GM19468 (cell line): ENCODE results near the gene XYLT2.
"Not testable (repeated sequence)": the region's sequence is repeated elsewhere in the genome, so short reads cannot be mapped to it uniquely, and the experiment has no call there.

Experiments used
- ATAC-seq: cut with Tn5 transposase; IDR thresholded peaks from one replicate; pipeline ENCODE4 v1.9.1; 2021; ENCODE audit warnings: mild to moderate bottlenecking, moderate library complexity, moderate number of reproducible peaks; ENCODE audit not compliant: unreplicated experiment; ENCODE audit errors: extremely low read depth

The XYLT2 gene

DNA sequence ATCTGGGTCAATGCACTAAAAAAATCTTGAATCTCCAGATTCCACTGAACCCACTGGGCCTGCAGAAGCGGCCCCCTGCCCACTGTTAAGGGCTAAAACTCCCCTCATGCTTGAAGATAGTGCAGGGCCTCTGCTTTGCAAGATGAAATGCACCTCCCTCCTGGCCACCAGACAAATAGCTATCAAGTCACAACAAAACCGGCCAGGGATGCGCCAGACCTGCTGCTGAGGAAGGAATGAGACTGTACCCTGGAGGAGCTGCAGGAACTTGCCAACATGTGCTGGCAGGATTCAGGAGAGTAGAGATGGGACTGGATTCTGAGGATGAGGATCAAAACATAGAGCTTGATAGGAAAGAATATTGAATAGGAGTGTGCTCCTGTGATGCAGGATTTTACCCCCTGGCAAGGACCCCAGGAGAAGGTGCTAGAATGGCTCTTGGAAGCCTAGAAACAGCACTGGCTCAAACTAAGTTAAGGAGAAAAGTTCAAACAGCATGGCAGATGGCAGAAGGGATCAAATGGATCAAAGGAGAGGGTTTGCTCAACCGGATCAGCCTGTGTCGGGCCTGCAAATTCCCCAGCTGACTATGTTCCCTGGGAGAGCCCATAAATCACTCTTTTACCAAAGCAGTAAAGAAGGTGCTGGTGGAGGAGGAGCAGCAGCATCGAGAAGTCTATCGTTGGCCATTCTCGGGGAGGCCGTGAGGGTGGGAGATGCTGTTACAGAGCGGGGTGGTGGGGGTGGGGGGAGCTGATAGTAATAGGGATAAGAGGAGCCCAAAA lies 27.2 kb upstream of the XYLT2 start:
- ATAC-seq = no peak

DNA sequence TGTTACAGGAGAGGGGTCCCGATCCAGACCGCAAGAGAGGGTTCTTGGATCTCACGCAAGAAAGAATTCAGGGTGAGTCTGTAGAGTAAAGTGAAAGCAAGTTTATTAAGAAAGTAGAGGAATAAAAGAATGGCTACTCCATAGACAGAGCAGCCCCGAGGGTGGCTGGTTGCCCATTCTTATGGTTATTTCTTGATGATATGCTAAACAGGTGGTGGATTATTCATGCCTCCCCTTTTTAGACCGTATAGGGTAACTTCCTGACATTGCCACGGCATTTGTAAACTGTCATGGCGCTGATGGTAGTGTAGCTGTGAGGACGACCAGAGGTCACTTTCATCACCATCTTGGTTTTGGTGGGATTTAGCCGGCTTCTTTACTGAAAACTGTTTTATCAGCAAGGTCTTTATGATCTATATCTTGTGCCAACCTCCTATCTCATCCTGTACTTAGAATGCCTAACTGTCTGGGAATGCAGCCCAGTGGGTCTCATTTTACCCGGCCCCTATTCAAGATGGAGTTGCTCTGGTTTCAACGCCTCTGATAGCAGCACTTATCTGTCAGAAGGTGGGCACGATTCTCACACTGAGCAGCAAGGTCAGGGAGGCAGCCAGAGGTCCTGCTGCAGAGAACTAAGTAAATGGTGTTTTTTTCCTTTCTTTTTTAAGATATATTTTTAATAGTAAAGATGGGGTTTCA lies 26.5 kb upstream of the XYLT2 start:
- no peak for ATAC-seq

DNA sequence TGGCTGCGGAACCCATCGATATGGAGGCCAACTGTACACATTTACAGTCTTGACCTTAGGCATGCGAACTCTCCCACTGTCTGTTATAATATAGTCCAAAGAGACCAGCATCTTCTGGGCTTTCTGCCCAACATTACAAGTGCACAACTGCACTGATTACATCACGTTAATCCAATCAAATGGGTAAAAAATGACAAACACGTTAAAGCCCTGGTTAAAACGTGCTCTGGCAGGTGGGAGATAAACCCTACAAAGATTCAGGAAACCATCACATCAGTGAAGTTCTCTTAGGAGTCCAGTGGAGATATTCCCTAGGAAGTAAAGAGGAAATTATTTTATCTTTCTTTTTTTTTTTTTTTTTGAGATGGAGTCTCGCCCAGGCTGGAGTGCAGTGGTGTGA lies 23.7 kb upstream of the XYLT2 start:
- ATAC-seq = no peak

DNA sequence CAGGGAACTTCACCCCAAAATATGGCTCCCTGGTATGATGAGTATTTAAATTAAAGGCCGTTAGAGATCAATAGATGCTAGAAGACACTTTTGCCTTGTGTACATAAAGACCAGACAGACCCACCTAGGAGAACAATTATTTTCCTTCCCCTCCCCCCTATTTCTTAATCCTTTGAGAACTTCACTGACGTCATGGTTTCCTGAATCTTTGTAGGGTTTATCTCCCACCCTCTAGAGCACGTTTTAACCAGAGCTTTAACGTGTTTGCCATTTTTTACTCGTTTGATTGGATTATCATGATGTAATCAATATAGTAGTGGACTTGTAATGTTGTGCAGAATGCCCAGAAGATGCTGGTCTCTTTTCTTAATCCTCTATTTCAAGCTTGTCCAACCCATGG lies 22.9 kb upstream of the XYLT2 start:
- no peak for ATAC-seq

DNA sequence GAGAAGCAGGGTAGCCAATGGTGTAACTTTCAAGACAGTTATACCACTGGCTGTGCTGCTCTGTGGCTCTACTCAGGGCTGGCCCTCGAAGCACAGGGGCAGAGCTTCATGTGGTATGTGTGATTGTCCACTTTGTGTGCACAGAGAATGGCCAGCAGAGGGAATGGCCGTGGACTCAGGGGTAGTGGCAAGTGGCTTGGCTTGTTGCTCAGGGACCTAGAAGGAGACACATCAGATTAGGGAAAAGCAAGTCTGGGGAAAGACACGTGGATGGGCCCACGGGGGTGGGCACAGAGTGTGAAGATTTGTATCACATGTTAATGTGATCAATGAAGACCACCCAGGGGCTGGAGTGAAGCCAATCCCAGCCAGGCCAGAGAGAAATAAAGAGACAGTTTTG lies 20.0 kb upstream of the XYLT2 start:
- ATAC-seq = no peak

DNA sequence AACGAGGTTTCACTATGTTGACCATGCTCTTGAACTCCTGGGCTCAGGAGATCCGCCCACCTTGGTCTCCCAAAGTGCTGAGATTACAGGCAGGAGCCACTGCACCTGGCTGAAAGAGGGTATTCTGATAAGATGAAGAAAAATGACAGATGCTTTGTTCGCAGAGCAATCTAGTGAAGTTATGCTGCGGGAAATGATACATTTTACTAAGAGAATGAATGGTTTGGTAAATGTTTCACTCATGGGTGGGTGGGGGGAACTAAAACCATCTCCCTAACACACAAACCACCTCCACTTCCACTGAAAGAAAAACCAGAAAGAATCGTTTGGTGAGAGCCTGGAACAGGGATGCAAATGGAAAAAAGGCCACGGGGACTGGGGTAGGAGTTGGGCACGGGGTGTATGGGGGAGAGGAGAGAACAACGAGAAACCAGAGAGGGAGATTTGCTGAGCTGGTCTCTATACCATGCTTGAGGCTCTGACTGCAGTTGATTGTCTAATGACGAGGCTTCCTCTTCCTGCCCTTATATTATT lies 19.0 kb upstream of the XYLT2 start:
- no peak for ATAC-seq

DNA sequence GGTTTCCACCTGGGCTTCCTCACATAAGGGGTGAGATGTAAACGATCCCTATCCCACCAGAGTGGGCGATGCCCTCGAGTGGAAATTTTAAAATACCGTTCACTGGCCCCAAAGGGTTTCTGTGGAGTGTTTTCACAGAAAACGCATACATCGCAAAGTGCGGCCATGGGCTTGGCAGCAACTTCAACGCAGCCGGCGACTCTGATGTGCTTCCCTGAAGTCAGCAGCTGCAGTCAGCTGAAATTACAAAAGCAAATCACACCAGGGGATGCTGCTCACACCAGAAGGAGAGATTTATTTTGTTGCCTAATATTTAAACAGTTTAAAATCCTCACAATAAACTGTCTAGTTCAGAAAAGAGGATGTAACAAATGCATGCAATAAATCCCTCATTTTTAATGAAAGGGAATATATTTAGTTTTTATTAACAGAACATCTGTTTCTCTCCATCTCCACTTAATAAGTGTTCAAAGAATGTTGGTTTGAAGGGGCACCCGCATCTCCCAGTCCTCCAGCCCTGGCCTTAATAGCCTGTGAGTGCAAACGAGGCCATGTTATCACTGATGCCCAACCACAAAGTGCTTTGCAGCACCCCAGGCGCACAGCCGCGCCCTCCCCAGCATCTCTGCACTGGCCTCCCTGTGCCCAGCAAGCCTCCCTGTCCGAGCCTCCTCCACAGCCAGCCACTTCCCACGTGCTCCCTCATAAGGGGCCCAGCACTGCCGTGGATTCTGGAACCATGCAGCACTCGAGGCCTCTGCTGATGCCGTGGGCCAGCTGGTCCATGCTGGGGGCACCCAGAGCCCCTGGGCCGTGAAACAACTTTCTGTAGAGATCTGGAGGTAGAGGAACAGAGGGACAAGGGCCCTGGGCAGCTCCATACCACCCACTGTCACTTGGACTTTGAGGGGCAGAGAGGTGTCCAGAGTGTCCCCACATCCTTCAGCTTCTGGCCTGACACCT lies 17.3 kb upstream of the XYLT2 start:
- no peak for ATAC-seq

DNA sequence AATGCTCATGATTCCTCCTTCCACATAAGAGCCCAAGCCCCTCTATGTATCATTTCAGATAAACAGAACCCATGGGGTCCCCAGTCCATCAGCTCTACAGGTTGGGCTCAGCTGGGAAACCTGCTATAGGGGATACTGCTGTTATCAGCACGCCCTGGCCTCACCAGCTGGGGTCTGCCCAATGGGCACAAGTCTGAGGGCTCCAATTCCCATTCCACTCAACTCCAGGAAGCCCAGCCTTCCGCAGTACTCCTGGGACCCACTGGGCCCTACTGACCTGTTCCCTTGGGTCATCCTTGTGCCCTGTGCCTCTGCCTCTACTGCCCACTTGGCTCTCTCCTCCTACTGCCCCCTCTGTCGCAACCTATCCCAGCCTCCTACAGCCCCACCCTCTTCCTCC lies 16.2 kb upstream of the XYLT2 start:
- ATAC-seq = no peak

DNA sequence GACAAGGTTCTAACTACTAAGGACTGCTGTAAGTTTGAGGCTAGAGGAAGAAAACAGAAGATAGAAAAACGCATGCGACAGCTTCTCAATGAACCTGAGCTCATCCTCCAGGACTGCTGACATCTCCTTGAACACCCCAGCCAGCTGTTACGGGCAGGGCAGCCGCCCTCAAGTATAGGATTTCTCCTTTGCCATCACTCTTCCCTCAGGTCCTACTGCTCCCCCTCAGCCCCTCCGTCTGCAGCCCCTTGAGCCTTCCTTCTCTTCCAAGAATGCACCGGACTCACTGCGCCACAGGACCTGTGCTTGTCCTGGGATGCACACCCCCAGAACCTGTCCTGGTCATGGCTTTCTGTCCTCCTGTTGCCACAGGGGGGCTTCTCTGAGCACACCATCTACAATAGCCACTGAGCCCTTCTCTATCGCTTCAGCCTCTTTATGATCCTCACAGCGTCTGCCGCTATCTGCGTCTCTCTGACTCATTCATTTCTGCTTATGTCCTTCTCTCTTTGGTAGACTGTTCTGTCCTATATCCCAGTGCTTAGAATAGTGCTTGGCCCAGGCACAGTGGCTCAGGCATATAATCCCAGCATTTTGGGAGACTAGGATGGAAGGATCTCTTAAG lies 15.7 kb upstream of the XYLT2 start:
- no peak for ATAC-seq

DNA sequence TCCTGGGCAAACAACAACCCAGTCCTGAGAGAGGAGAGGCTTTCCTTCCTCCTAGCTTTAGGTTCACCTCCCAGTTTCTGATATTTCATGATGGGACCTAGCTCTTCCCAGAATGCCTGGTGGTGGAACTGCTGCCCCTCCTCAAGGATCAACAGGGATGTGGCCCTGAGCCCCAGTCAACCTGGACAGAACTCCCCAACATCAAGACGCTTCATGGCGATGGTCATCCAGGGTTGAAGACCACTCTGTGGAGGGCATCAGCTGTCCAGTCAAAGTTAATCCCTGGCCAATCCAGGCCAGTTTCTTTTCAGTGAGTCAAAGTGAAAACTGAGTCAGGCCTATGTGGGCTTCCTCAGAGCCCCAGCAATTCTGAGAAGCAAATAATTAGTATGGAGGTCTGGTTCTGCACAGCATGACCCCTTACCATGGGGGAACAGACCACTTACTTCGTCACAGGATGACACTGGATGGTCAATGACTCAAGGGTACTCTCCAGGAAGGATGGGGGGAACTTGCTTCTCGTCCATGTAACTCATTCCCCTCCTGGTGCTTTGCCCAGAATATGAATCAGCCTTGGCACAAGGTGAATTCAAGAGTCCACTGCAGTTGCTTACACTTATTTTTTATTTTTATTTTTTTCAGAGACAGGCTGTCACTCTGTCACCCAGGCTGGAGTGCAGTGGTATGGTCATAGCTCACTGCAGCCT lies 14.7 kb upstream of the XYLT2 start:
- ATAC-seq = no peak

DNA sequence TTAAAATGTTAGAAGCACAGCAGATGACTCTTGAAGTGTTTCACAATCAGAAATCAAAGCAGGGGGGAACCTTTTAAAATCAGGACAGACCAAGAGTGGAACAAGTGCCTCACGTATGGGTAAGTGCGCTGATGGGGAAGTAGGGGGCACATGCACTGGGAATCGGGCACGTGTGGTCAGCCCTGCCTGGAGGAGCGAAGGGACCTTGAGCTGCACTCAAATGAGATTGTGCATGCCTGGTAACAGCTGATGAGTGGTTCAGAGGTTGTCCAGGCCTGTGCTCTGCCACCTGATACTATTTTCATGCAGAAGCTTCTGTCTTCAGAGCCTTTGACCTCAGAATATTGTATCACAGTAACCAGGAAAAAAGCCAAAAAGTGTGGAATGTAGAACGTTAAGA lies 13.7 kb upstream of the XYLT2 start:
- ATAC-seq = no peak

DNA sequence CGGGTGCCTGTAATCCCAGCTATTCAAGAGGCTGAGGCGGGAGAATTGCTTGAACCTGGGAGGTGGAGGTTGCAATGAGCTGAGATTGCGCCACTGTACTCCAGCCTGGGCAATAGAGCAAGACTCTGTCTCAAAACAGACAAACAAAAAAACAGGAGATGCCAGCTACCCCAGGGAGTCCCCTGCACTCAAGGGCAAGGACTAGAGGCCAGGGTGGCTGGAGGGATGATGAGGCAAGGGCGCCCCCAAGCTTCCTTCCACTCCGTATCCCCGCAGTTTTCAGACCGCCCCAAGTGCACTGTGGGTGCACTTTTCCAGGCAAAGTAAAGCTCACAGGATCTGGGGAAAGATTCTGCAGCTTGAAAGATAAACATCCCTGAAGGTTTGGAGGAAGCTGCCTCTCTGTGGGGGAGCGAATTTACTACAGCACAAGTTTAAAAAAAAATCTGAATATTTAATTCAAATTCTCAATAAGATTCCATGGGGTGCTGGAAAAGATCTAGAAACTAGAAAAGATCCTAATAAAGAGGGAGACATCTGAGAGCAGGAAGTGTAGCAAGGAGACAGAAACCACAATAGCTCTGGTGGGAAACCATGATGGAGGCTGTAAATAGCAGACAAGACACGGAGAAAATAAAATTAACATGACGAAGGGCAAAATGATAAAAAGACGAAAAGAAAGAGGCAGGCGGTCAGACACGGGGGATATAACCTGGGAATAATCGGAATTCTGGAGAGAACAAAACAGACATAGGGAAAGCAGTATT lies 12.5 kb upstream of the XYLT2 start:
- not testable (repeated sequence) for ATAC-seq

DNA sequence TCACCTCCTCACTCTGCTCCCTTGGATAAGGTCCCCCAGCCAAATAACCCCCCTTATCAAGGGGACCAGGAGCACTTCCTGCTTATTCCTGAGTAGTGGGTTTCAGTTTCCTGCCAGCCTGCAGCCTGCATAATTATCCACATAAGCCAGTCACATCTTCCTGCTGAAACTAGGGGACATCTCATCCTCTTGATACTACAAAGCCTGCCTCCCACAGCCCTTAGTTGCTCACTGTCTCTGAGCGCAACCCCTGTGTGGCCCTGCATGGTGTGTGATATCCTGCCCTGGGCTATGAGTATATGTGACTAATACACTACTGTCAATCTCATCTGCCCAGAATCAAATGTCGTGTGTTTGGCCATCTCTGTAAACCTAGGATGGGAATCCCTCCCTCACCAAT lies 8.0 kb upstream of the XYLT2 start:
- ATAC-seq = no peak

DNA sequence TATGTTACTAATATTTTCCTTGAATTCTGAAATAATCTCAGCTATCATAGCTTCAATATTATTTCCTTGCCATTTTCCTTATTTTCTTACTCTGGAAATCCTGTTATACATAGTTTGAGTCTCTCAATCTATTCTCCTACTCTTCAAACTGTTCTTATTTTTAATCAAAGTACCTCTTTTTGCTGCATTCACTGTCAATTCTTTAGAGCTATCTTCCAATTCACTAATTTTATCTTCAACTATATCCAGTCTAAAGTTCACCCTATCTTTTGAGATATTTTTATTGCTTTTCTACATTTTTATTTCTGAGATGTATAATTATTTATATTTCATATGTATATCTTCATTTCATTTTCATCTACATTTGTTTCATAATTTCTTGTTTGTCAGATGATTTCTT lies 7.3 kb upstream of the XYLT2 start:
- ATAC-seq = no peak

DNA sequence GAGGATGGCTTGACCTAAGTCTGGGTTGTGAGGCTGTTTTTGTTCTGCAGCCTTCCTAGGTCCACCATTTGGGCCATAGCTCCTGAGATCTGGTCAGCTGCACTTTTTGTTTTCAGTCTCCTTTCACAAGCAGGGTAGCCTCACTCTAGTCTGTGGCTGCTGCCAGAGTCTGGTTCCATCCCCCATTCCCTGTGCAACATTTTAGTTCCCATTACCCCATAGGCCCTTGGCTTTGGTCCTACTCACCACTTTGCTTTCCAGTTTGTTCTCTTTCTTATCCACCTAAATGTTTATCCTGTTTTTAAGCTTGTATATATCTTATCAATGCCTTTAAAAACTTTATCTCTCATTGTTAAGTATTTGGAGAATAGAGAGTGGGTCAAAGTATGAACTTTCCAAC lies 6.5 kb upstream of the XYLT2 start:
- ATAC-seq = no peak

DNA sequence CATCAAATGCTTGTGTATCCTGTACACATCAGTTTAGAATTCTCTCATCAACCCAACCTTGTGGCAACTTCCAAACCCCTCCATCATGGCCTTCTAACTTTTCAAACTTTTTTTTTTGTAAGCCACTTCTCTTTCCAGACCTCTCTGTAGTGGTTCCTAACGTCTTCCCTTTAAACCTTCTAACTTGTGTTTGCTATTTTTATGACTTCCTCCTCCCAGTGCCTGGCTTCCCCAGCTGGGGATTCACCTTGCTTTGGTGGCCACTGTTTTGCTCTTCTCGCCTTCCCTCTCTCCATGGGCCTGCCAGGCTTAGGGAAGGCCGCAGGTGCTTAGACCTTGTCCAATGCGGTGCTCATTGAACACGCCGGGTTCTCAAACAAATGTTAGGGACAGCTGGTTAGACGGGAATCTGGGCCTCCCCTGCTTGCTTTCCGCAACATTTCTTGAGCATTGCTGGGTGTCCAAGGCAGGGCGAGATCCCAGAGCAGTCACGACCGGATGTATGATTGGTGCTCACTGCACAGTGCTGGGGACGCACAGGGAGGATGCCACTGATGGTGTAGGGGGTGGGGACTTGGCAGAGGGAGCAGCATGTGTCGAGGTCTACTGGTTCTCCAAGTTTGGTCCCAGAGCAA lies 1.1 kb upstream of the XYLT2 start:
- no peak for ATAC-seq

DNA sequence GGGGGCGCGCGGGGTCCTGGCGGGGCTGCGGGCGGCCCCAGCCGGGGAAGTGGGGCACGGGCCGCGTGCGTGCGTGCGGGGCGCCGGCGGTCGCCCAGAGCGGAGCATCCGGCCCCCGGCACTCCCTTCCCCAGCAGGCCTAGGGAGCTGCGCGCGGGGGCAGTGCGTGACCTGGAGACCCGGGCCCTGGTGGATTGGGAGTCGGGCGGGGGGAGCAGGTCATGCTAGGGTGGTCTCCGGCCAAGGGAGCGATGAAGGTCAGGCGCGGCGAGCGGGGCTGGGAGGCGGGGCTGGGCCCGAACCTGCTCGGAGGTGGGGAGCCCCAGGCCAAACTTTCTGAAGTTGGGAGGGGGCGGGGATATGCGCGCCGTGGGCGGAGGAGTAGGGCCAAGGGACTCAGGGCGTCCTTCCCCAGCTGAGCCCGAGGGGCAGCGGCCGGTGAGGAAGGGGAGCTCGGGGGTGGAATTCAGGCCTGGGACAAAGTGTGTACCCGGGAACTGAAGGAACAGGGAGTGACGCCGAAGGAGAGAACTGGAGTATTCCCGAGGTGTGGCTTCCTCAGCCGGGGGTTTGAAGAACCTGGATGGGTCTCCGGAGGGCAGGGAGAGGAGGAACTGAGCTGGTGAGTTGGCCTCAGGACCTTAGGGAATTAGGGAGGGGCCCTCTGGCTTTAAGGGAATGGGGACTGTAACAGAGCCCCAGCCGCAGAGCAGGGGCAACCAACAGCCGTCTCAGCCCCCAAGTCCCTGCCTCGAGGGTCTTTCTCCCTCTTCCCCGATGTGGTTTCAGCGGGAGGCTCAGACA lies 589 bp downstream of the XYLT2 start:
- ATAC-seq = no peak
